HCT116 (cell line): Measurements from ENCODE around the gene NDUFS7. TPM values are rescaled to one million over a fixed set of nuclear protein-coding genes. Genes with fewer than 3 reads are reported as not detected.
A peak's percentile ranks its signal among the peaks of the same experiment; 100 is the strongest.

Experiments used
- ATAC-seq: fragments of 200-7000 bp; cut with Tn5 transposase; 2 replicates; pipeline ENCODE4 v1.9.1; 2020; ENCODE audit warnings: mild to moderate bottlenecking, moderate library complexity
- BruUV-seq: library from RNA; stranded (reverse); fragments of 400-500 nt; replicated peaks from 2 replicates; lab custom pipeline; 2021; lab: Mats Ljungman, UMichigan
- CTCF ChIA-PET: fragments of 300-600 bp; sonication (Branson Sonifier 250); formaldehyde crosslinking; loops from one replicate; lab custom pipeline; 2021; ENCODE audit warnings: antibody characterized with exemption; lab: Charles Lee
- POLR2A ChIA-PET: fragments of 300-600, 350-600 bp; sonication (Branson Sonifier 250); formaldehyde crosslinking; loops from one replicate; lab custom pipeline; 2021; ENCODE audit warnings: antibody characterized with exemption; lab: Charles Lee
- RAD21 ChIA-PET, 2 experiments: fragments of 300-600 bp; sonication (Branson Sonifier 250); formaldehyde crosslinking; loops; one replicate each; lab custom pipeline; 2023; ENCODE audit warnings: low total read pairs in 2 of 2; ENCODE audit not compliant: uncharacterized antibody in 2 of 2, unreplicated experiment in 2 of 2, low non-redundant PET in 1 of 2; lab: Charles Lee
- DNase-seq: peaks from one replicate; pipeline ENCODE4 v3.0.0-alpha.2; 2010; ENCODE audit warnings: low read depth, low spot score
- H2AFZ ChIP-seq: fragments of 200-600 bp; shearing (Covaris generic), sonication (generic); 2 replicates; pipeline ENCODE4 v1.6.1; 2017; ENCODE audit warnings: low read depth, mixed run types, mixed read lengths, antibody characterized with exemption, low read length; ENCODE audit not compliant: poor library complexity, severe bottlenecking
- H3K27ac ChIP-seq: 2 replicates; pipeline ENCODE4 v1.5.1; 2012; ENCODE audit warnings: low read depth, low read length
- H3K27me3 ChIP-seq: fragments of 200-600 bp; sonication (generic); 2 replicates; pipeline ENCODE4 v1.6.1; 2016; ENCODE audit warnings: mixed run types, low read length, mixed read lengths; ENCODE audit not compliant: insufficient read depth
- H3K36me3 ChIP-seq, 2 experiments: fragments of 200-500 bp in 1 of 2; fragments of 200-600 bp in 1 of 2; sonication (Bioruptor generic) in 1 of 2; sonication (generic) in 1 of 2; 2 replicates each; pipeline versions ENCODE4 v1.5.1 to v1.6.1; 2014 to 2016; ENCODE audit warnings: low read length in 2 of 2, inconsistent platforms in 1 of 2, mixed read lengths in 1 of 2, mixed run types in 1 of 2; ENCODE audit not compliant: insufficient read depth in 2 of 2, control insufficient read depth in 1 of 2
- H3K4me1 ChIP-seq, 2 experiments: fragments of 200-600 bp in 1 of 2; sonication (generic) in 1 of 2; 2 replicates each; pipeline versions ENCODE4 v1.5.1 to v1.6.1; 2012 to 2017; ENCODE audit warnings: low read length in 2 of 2, inconsistent platforms in 1 of 2, mild to moderate bottlenecking in 1 of 2, mixed read lengths in 1 of 2, mixed run types in 1 of 2, moderate library complexity in 1 of 2; ENCODE audit not compliant: insufficient read depth in 2 of 2, control insufficient read depth in 1 of 2
- H3K4me2 ChIP-seq: fragments of 200-600 bp; sonication (generic); 2 replicates; pipeline ENCODE4 v1.6.1; 2017; ENCODE audit warnings: mixed run types, low read length, mixed read lengths
- H3K4me3 ChIP-seq, 2 experiments: fragments of 200-600 bp in 1 of 2; sonication (generic) in 1 of 2; replicated peaks in 1 of 2; 2 replicates each; pipeline ENCODE4 v1.5.1; 2011 to 2016; ENCODE audit warnings: low read length in 2 of 2, control low read depth in 1 of 2, low read depth in 1 of 2, mild to moderate bottlenecking in 1 of 2, mixed read lengths in 1 of 2, mixed run types in 1 of 2
- H3K79me2 ChIP-seq: fragments of 200-600 bp; sonication (generic); 2 replicates; pipeline ENCODE4 v1.6.1; 2017; ENCODE audit warnings: mild to moderate bottlenecking, mixed run types, low read length, moderate library complexity, mixed read lengths; ENCODE audit not compliant: insufficient read depth
- H3K9ac ChIP-seq: fragments of 200-600 bp; sonication (generic); 2 replicates; pipeline ENCODE4 v1.6.1; 2016; ENCODE audit warnings: low read length, mixed read lengths
- H3K9me2 ChIP-seq: fragments of 200-600 bp; sonication (generic), shearing (Covaris generic); 2 replicates; pipeline ENCODE4 v1.6.1; 2017; ENCODE audit warnings: mixed run types, mild to moderate bottlenecking, moderate library complexity; ENCODE audit not compliant: insufficient read depth
- H3K9me3 ChIP-seq, 2 experiments: fragments of 200-500 bp in 1 of 2; fragments of 200-600 bp in 1 of 2; sonication (Bioruptor generic) in 1 of 2; sonication (generic) in 1 of 2; 2 replicates each; pipeline ENCODE4 v1.6.1; 2014 to 2017; ENCODE audit warnings: low read length in 2 of 2, mixed read lengths in 2 of 2, inconsistent platforms in 1 of 2, low read depth in 1 of 2, mild to moderate bottlenecking in 1 of 2, mixed run types in 1 of 2, moderate library complexity in 1 of 2; ENCODE audit not compliant: control insufficient read depth in 1 of 2, insufficient read depth in 1 of 2
- H4K20me1 ChIP-seq: fragments of 200-600 bp; sonication (generic), shearing (Covaris generic); 2 replicates; pipeline ENCODE4 v1.6.1; 2017; ENCODE audit warnings: mixed run types, mild to moderate bottlenecking, moderate library complexity; ENCODE audit not compliant: insufficient read depth
- ELF1 ChIP-seq: IDR thresholded peaks from 2 replicates; pipeline ENCODE4 v1.6.1; 2012; ENCODE audit warnings: low read depth, borderline replicate concordance
- EZH2 ChIP-seq: fragments of 200-600 bp; sonication (generic); IDR thresholded peaks from 2 replicates; pipeline ENCODE4 v1.6.1; 2017; ENCODE audit warnings: antibody characterized with exemption, mixed run types
- EZH2phosphoT487 ChIP-seq: fragments of 200-600 bp; IDR thresholded peaks from 2 replicates; pipeline ENCODE4 v1.6.1; 2018; ENCODE audit warnings: antibody characterized with exemption, borderline replicate concordance
- POLR2AphosphoS5 ChIP-seq: IDR thresholded peaks from 2 replicates; pipeline ENCODE4 v1.6.1; 2011; ENCODE audit warnings: mild to moderate bottlenecking, low read depth, low read length, moderate library complexity
- SRF ChIP-seq: IDR thresholded peaks from 2 replicates; pipeline ENCODE4 v1.6.1; 2012; ENCODE audit warnings: low read depth
- TCF7L2 ChIP-seq: IDR thresholded peaks from 2 replicates; pipeline ENCODE4 v1.7.0; 2011; ENCODE audit warnings: borderline replicate concordance, inconsistent platforms; ENCODE audit not compliant: insufficient read depth, insufficient read length; ENCODE audit errors: extremely low read depth
- intact Hi-C: fragments of 100-400 bp; cut with micrococcal nuclease; formaldehyde crosslinking; loops from 2 replicates; pipeline ENCODE4 v1.10.0; 2022
- total RNA-seq: library from RNA; stranded (reverse); gene quantifications from one replicate; pipeline ENCODE4 v1.2.1, GENCODE V29; 2021; ENCODE audit not compliant: unreplicated experiment
- TF ChIP-seq, protein P1 (sequence below), 3 experiments: fragments of 200-600 bp in 1 of 3; sonication (generic) in 1 of 3; IDR thresholded peaks in 2 of 3; conservative IDR thresholded peaks in 1 of 3; 2 replicates each; pipeline ENCODE4 v1.5.1; 2012 to 2017; ENCODE audit warnings: low read depth in 2 of 3, low read length in 2 of 3, antibody characterized with exemption in 1 of 3, borderline replicate concordance in 1 of 3, control low read depth in 1 of 3, mild to moderate bottlenecking in 1 of 3, mixed read lengths in 1 of 3, mixed run types in 1 of 3, moderate library complexity in 1 of 3; ENCODE audit not compliant: insufficient read depth in 1 of 3
- TF ChIP-seq, protein P2 (sequence below): IDR thresholded peaks from 2 replicates; pipeline ENCODE4 v1.6.1; 2012; ENCODE audit warnings: low read depth

NDUFS7 gene
- total RNA-seq, 1 experiment from 2014 or later, result 114 TPM

DNA sequence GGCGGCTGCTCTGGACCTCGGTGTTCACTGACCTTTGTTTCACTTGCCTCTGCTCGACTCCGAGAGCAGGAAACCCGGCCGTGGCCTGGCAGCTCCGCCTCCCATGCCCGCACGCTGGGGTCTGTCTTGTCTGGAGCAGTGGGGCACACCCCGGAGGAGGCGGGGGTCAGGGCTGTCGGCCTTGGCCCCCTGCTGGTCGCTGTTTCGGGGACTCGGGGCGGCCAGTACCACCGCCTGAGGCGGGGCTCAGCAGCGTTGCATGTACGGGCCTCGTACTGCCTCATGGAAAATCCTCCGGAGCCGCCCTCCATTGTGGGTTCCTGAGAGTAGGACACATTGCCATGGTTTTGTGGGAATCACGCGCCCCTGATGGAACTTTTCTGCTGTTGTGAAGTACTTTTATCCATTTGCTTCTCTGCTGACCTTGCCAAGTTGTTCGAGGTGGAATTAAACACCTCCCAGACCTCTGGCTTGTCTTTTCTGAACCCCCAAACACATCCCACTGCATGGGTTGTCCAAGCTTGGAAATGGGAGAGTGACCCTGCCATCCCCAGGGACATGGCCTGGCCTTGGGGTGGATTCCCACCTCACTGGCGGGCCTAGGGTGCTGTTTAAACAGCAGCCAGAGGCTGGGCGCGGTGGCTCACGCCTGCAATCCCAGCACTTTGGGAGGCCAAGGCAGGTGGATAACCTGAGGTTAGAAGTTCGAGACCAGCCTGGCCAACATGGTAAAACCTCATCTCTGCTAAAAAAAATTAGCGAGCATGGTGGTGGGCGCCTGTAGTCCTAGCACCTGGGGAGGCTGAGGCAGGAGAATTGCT lies 5.5 kb upstream of the NDUFS7 start:
- Histone ChIP-seq H3K27me3 (no peaks in the 10 kb centered on the region), H3K79me2 (no peaks in the 10 kb centered on the region), H4K20me1 (no peaks in the 10 kb centered on the region), H3K27ac (no peak overlapping the region), H3K4me2 (no peak overlapping the region), H3K4me1 (peaks cover 0 to 6% of the 10 kb centered on the region in 2 experiments; a peak in 2 of 4 replicates), H3K36me3 (peaks cover 5 to 12% of the 10 kb centered on the region in 2 experiments; a peak in 3 of 4 replicates), H3K4me3 (no peak overlapping the region), H2AFZ (no peak overlapping the region), H3K9me2 (no peaks in the 10 kb centered on the region), H3K9ac (no peak overlapping the region), H3K9me3 (no peaks in the 10 kb centered on the region)
- TF ChIP-seq ELF1 (no peak), EZH2phosphoT487 (no peak), SRF (no peak), TCF7L2 (no peak), EZH2 (no peak), POLR2AphosphoS5 (0 out of 2 replicates have a peak, but pooled peaks have one; percentile 0)
- TF ChIP-seq, protein P1, sequence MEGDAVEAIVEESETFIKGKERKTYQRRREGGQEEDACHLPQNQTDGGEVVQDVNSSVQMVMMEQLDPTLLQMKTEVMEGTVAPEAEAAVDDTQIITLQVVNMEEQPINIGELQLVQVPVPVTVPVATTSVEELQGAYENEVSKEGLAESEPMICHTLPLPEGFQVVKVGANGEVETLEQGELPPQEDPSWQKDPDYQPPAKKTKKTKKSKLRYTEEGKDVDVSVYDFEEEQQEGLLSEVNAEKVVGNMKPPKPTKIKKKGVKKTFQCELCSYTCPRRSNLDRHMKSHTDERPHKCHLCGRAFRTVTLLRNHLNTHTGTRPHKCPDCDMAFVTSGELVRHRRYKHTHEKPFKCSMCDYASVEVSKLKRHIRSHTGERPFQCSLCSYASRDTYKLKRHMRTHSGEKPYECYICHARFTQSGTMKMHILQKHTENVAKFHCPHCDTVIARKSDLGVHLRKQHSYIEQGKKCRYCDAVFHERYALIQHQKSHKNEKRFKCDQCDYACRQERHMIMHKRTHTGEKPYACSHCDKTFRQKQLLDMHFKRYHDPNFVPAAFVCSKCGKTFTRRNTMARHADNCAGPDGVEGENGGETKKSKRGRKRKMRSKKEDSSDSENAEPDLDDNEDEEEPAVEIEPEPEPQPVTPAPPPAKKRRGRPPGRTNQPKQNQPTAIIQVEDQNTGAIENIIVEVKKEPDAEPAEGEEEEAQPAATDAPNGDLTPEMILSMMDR (IDR thresholded peaks at IDR 0.05 in 2 of 3, conservative IDR thresholded peaks at IDR 0.05 in 1 of 3; ENCODE audit: borderline replicate concordance in 1 of 3, insufficient read depth in 1 of 3, low read depth in 2 of 3, low read length in 2 of 3), result no peak
- TF ChIP-seq, protein P2, sequence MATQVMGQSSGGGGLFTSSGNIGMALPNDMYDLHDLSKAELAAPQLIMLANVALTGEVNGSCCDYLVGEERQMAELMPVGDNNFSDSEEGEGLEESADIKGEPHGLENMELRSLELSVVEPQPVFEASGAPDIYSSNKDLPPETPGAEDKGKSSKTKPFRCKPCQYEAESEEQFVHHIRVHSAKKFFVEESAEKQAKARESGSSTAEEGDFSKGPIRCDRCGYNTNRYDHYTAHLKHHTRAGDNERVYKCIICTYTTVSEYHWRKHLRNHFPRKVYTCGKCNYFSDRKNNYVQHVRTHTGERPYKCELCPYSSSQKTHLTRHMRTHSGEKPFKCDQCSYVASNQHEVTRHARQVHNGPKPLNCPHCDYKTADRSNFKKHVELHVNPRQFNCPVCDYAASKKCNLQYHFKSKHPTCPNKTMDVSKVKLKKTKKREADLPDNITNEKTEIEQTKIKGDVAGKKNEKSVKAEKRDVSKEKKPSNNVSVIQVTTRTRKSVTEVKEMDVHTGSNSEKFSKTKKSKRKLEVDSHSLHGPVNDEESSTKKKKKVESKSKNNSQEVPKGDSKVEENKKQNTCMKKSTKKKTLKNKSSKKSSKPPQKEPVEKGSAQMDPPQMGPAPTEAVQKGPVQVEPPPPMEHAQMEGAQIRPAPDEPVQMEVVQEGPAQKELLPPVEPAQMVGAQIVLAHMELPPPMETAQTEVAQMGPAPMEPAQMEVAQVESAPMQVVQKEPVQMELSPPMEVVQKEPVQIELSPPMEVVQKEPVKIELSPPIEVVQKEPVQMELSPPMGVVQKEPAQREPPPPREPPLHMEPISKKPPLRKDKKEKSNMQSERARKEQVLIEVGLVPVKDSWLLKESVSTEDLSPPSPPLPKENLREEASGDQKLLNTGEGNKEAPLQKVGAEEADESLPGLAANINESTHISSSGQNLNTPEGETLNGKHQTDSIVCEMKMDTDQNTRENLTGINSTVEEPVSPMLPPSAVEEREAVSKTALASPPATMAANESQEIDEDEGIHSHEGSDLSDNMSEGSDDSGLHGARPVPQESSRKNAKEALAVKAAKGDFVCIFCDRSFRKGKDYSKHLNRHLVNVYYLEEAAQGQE, result no peak
- POLR2A ChIA-PET, result no interaction called here
- BruUV-seq, result no TSS peak
- CTCF ChIA-PET, result no interaction called here
- intact Hi-C loops, result no loop called here
- ATAC-seq (peak; percentile 19; the same call in 1 of the 2 replicates), DNase-seq (no peak)
- RAD21 ChIA-PET, result no interaction called here
